MCF 10A (cell line): ENCODE data around the gene SPOCK2. TPM values are rescaled to one million over a fixed set of nuclear protein-coding genes. Genes with fewer than 3 reads are reported as not detected.
"Not testable (repeated sequence)": the region's sequence is repeated elsewhere in the genome, so short reads cannot be mapped to it uniquely, and the experiment has no call there.

Source experiments
- Bru-seq: library from RNA; stranded (reverse); fragments of 400-500 nt; gene quantifications from one replicate; lab custom pipeline; 2021; lab: Mats Ljungman, UMichigan
- BruChase-seq, 2 experiments: library from RNA; stranded (reverse); fragments of 400-500 nt; gene quantifications; one replicate each; lab custom pipeline; 2021; lab: Mats Ljungman, UMichigan
- BruUV-seq: library from RNA; stranded (reverse); fragments of 400-500 nt; replicated peaks from 2 replicates; lab custom pipeline; 2021; lab: Mats Ljungman, UMichigan
- CTCF ChIA-PET: fragments of 300-600 bp; sonication (Branson Sonifier 250); formaldehyde crosslinking; extraction: SDS; loops from one replicate; lab custom pipeline; 2021; ENCODE audit warnings: antibody characterized with exemption, inconsistent platforms; lab: Yijun Ruan, JAX
- POLR2A ChIA-PET: fragments of 300-600, 350-650 bp; sonication (Branson Sonifier 250); formaldehyde crosslinking; extraction: SDS; loops from one replicate; lab custom pipeline; 2020; ENCODE audit warnings: antibody characterized with exemption, inconsistent platforms; lab: Yijun Ruan, JAX
- DNase-seq: peaks from one replicate; pipeline ENCODE4 v3.0.0-alpha.2; 2018; ENCODE audit not compliant: unreplicated experiment
- H3K27ac Mint-ChIP-seq: one replicate; pipeline ENCODE4 v1.8.0; 2022; ENCODE audit warnings: mild to moderate bottlenecking, low read depth, mixed read lengths; ENCODE audit not compliant: unreplicated experiment
- H3K27me3 Mint-ChIP-seq: one replicate; pipeline ENCODE4 v1.8.0; 2022; ENCODE audit warnings: mixed read lengths; ENCODE audit not compliant: insufficient read depth, unreplicated experiment
- H3K36me3 Mint-ChIP-seq: one replicate; pipeline ENCODE4 v1.8.0; 2022; ENCODE audit warnings: mild to moderate bottlenecking, moderate library complexity, mixed read lengths; ENCODE audit not compliant: insufficient read depth, unreplicated experiment
- H3K4me1 Mint-ChIP-seq: one replicate; pipeline ENCODE4 v1.8.0; 2022; ENCODE audit warnings: mixed read lengths; ENCODE audit not compliant: insufficient read depth, unreplicated experiment
- H3K4me3 Mint-ChIP-seq: one replicate; pipeline ENCODE4 v1.8.0; 2022; ENCODE audit warnings: mild to moderate bottlenecking, moderate library complexity, mixed read lengths; ENCODE audit not compliant: unreplicated experiment
- H3K9me3 Mint-ChIP-seq: one replicate; pipeline ENCODE4 v1.8.0; 2022; ENCODE audit warnings: mixed read lengths; ENCODE audit not compliant: unreplicated experiment
- CTCF ChIP-seq: fragments of 200-600 bp; IDR thresholded peaks from one replicate; pipeline ENCODE4 v1.8.0; 2022; ENCODE audit warnings: antibody characterized with exemption, mild to moderate bottlenecking; ENCODE audit not compliant: unreplicated experiment
- intact Hi-C: fragments of 100-400 bp; cut with micrococcal nuclease; formaldehyde crosslinking; loops from 2 replicates; pipeline ENCODE4 v1.14.1; 2022
- long read RNA-seq: library from polyadenylated mRNA; stranded (forward); transcript quantifications from one replicate; pipeline ENCODE4 v2.0.0, GENCODE V29; 2022
- total RNA-seq: library from RNA; stranded (reverse); gene quantifications from 2 replicates; pipeline ENCODE4 v1.2.3, GENCODE V29; 2022

The SPOCK2 gene
- 1.2 and 1.3 TPM in 2 replicates for total RNA-seq
- percentile 35 among the genes with signal in this experiment for Bru-seq, nascent RNA
- percentile 54 among the genes with signal in this experiment for BruChase-seq, experiment 1, labeled RNA remaining after a 6-hour chase
- BruChase-seq, experiment 2, labeled RNA remaining after a 2-hour chase = percentile 50 among the genes with signal in this experiment
- long read RNA-seq = 0 reads

GRCh38 chr10:72087969-72088888 is at the start of gene SPOCK2:
SPOCK2 (minus strand) TSS chr10:72088551; CDS start chr10:72088328, 223 bp downstream.
- Mint-ChIP-seq H3K4me3 (no peak within 1 kb of the TSS), H3K27me3 (no peaks in the 10 kb centered on the region), H3K9me3 (no peaks in the 10 kb centered on the region), H3K4me1 (no peaks in the 10 kb centered on the region), H3K36me3 (no peaks in the 10 kb centered on the region), H3K27ac (no peak within 1 kb of the TSS)
- no peak for DNase-seq
- intact Hi-C loops = no loop called here
- TF ChIP-seq CTCF = no peak
- BruUV-seq = no TSS peak
- ChIA-PET POLR2A (no interaction called here), CTCF (interaction anchor here (0.6 to 0.7 kb wide), 2 partner anchors 198 to 276 kb away, joined by 3 to 4 read pairs; no protein-coding TSS in a partner anchor)

- Mint-ChIP-seq H3K27ac (no peak overlapping the region), H3K4me3 (no peak overlapping the region), H3K27me3 (no peaks in the 10 kb centered on the region), H3K4me1 (peaks cover 16% of the 10 kb centered on the region), H3K9me3 (no peaks in the 10 kb centered on the region), H3K36me3 (peaks cover 25% of the 10 kb centered on the region)
- ChIA-PET POLR2A (no interaction called here), CTCF (interaction anchor here (0.8 to 2.3 kb wide), 2 partner anchors 12 to 183 kb away, joined by 3 to 9 read pairs; no protein-coding TSS in a partner anchor)
- DNase-seq = no peak
- no TSS peak for BruUV-seq
- intact Hi-C loops = no loop called here
- TF ChIP-seq CTCF = no peak
Observed at GRCh38 chr10:72137583-72137982, 49.2 kb upstream of the SPOCK2 start.

- H3K36me3 Mint-ChIP-seq = peaks cover 32% of the 10 kb centered on the region
- BruUV-seq, DNase-seq, H3K4me3 Mint-ChIP-seq, H3K27ac Mint-ChIP-seq, intact Hi-C loops, H3K27me3 Mint-ChIP-seq, H3K9me3 Mint-ChIP-seq: not testable (repeated sequence)
- H3K4me1 Mint-ChIP-seq = peaks cover 16% of the 10 kb centered on the region
- ChIA-PET CTCF (interaction anchor here (0.6 to 2.3 kb wide), 3 partner anchors 10 to 1353 kb away, joined by 3 to 9 read pairs (median 3); no protein-coding TSS in a partner anchor), POLR2A (interaction anchor here (0.6 to 1.3 kb wide), 2 partner anchors 10 to 32 kb away, joined by 3 to 4 read pairs; no protein-coding TSS in a partner anchor)
Observed at GRCh38 chr10:72136225-72136624, 47.9 kb upstream of the SPOCK2 start.

GRCh38 chr10:72134785-72135767 is 46.7 kb upstream of the SPOCK2 start:
- Mint-ChIP-seq H3K4me1 (peaks cover 16% of the 10 kb centered on the region), H3K27ac (no peak overlapping the region), H3K9me3 (no peaks in the 10 kb centered on the region), H3K27me3 (no peaks in the 10 kb centered on the region), H3K4me3 (no peak overlapping the region), H3K36me3 (peaks cover 32% of the 10 kb centered on the region)
- TF ChIP-seq CTCF = no peak
- no TSS peak for BruUV-seq
- POLR2A ChIA-PET = interaction anchor here (0.5 to 1.3 kb wide), 2 partner anchors 9 to 218 kb away, joined by 3 to 4 read pairs; no protein-coding TSS in a partner anchor
- CTCF ChIA-PET = interaction anchor here (0.6 to 0.7 kb wide), 2 partner anchors 94 to 943 kb away, joined by 3 read pairs; no protein-coding TSS in a partner anchor
- no peak for DNase-seq
- intact Hi-C loops = no loop called here
